GM18858 (cell line): Measurements from ENCODE around the gene KCNK7.

Experiments used
- ATAC-seq: cut with Tn5 transposase; IDR thresholded peaks from one replicate; pipeline ENCODE4 v1.9.1; 2021; ENCODE audit not compliant: unreplicated experiment

The KCNK7 gene

GRCh38 chr11:65611758-65612603, 16.4 kb upstream of the KCNK7 start:
- no peak for ATAC-seq

- ATAC-seq, result no peak
Observed at GRCh38 chr11:65611028-65611757, 15.6 kb upstream of the KCNK7 start.

- ATAC-seq, result no peak
Observed at GRCh38 chr11:65610404-65610803, 14.8 kb upstream of the KCNK7 start.

GRCh38 chr11:65609665-65610064, 14.1 kb upstream of the KCNK7 start:
- no peak for ATAC-seq

GRCh38 chr11:65609229-65609628, 13.6 kb upstream of the KCNK7 start:
- ATAC-seq, result no peak

GRCh38 chr11:65607614-65608426, 12.2 kb upstream of the KCNK7 start:
- no peak for ATAC-seq

- no peak for ATAC-seq
Observed at GRCh38 chr11:65606876-65607613, 11.4 kb upstream of the KCNK7 start.

GRCh38 chr11:65604258-65604657, 8.7 kb upstream of the KCNK7 start:
- ATAC-seq, result no peak

GRCh38 chr11:65599955-65600246, 4.3 kb upstream of the KCNK7 start:
- ATAC-seq, result no peak

- ATAC-seq, result no peak
Observed at GRCh38 chr11:65599216-65599954, 3.8 kb upstream of the KCNK7 start.

- no peak for ATAC-seq
Observed at GRCh38 chr11:65598258-65598699, 2.7 kb upstream of the KCNK7 start.

GRCh38 chr11:65596520-65596919, 920 bp upstream of the KCNK7 start:
- ATAC-seq, result no peak

- no peak for ATAC-seq
Observed at GRCh38 chr11:65595131-65595530, 469 bp downstream of the KCNK7 start.

GRCh38 chr11:65593518-65594414, 1.8 kb downstream of the KCNK7 start:
- no peak for ATAC-seq

- ATAC-seq, result no peak
Observed at GRCh38 chr11:65592858-65593517, 2.6 kb downstream of the KCNK7 start.

GRCh38 chr11:65591939-65592857, 3.4 kb downstream of the KCNK7 start:
- no peak for ATAC-seq

GRCh38 chr11:65590240-65590738, 5.3 kb downstream of the KCNK7 start:
- no peak for ATAC-seq
